Ishikawa (cell line): ENCODE results near the gene SIVA1.

Experiments used
- EP300 ChIP-seq: IDR thresholded peaks from 2 replicates; pipeline ENCODE4 v1.6.1; 2012; ENCODE audit warnings: borderline replicate concordance
- FOXM1 ChIP-seq: IDR thresholded peaks from 2 replicates; pipeline ENCODE4 v1.6.1; 2012; ENCODE audit warnings: low read depth, borderline replicate concordance
- NFIC ChIP-seq: IDR thresholded peaks from 2 replicates; pipeline ENCODE4 v1.6.1; 2012
- TAF1 ChIP-seq: IDR thresholded peaks from 2 replicates; pipeline ENCODE4 v1.6.1; 2012; ENCODE audit warnings: low read depth, mild to moderate bottlenecking
- TEAD4 ChIP-seq: IDR thresholded peaks from 2 replicates; pipeline ENCODE4 v1.6.1; 2012
- YY1 ChIP-seq: IDR thresholded peaks from 2 replicates; pipeline ENCODE4 v1.6.1; 2012; ENCODE audit warnings: low read depth
- TF ChIP-seq, protein P1 (sequence below): IDR thresholded peaks from 2 replicates; pipeline ENCODE4 v1.6.1; 2012; ENCODE audit warnings: low read depth, mild to moderate bottlenecking
- TF ChIP-seq, protein P2 (sequence below): IDR thresholded peaks from 2 replicates; pipeline ENCODE4 v1.6.1; 2012

DNA sequence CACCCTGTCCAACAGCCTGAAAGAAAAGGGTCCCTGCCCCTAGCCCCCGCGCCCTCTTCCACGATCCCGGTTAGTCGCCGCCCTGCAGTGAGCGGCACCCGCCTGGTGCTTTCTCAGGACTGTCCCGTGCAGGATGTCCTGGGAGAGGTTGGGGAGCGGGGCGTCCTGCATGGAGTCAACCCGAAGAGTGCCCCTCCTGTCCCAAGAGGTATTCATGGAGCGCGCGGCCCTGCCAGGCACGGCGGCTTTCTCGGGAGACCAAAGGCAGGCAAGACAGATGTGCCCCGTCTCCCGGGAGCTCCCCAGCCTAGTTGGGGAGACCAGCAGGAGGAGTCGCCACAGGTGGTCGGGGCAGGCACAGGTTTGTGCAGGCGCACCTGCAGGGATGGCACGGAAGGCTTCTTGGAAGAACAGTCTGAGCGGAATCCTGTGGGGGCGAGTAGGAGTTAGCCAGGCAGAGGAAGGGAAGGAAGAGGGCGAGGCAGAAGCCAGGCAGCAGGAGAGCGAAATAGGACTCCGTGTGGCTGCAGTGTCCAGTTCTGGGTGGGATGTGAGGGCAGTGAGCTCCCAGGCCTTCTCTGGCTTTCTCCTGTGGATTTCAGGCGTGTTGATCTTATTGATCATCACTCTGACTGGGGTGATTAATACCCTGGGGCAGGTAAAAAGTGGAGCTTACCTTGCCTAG lies 723 bp downstream of the SIVA1 start:
- TF ChIP-seq EP300 (no peak), TEAD4 (no peak), TAF1 (no peak), FOXM1 (no peak), YY1 (no peak), NFIC (no peak)
- TF ChIP-seq, protein P1, sequence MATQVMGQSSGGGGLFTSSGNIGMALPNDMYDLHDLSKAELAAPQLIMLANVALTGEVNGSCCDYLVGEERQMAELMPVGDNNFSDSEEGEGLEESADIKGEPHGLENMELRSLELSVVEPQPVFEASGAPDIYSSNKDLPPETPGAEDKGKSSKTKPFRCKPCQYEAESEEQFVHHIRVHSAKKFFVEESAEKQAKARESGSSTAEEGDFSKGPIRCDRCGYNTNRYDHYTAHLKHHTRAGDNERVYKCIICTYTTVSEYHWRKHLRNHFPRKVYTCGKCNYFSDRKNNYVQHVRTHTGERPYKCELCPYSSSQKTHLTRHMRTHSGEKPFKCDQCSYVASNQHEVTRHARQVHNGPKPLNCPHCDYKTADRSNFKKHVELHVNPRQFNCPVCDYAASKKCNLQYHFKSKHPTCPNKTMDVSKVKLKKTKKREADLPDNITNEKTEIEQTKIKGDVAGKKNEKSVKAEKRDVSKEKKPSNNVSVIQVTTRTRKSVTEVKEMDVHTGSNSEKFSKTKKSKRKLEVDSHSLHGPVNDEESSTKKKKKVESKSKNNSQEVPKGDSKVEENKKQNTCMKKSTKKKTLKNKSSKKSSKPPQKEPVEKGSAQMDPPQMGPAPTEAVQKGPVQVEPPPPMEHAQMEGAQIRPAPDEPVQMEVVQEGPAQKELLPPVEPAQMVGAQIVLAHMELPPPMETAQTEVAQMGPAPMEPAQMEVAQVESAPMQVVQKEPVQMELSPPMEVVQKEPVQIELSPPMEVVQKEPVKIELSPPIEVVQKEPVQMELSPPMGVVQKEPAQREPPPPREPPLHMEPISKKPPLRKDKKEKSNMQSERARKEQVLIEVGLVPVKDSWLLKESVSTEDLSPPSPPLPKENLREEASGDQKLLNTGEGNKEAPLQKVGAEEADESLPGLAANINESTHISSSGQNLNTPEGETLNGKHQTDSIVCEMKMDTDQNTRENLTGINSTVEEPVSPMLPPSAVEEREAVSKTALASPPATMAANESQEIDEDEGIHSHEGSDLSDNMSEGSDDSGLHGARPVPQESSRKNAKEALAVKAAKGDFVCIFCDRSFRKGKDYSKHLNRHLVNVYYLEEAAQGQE, result no peak
- TF ChIP-seq, protein P2, sequence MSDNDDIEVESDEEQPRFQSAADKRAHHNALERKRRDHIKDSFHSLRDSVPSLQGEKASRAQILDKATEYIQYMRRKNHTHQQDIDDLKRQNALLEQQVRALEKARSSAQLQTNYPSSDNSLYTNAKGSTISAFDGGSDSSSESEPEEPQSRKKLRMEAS, result no peak
